DND-41 (cell line): ENCODE measurements around the gene NEURL1.

Experiments used
- EZH2 ChIP-seq: IDR thresholded peaks from 3 replicates; pipeline ENCODE4 v1.6.1; 2012; ENCODE audit warnings: borderline replicate concordance, low read depth, mild to moderate bottlenecking, moderate library complexity, low read length, inconsistent platforms; ENCODE audit not compliant: severe bottlenecking
- TF ChIP-seq, protein P1 (sequence below): IDR thresholded peaks from 2 replicates; pipeline ENCODE4 v1.5.1; 2012; ENCODE audit warnings: borderline replicate concordance, low read length, moderate library complexity, mild to moderate bottlenecking; ENCODE audit not compliant: poor library complexity, severe bottlenecking; ENCODE audit errors: extremely low read depth

GRCh38 chr10:103621783-103622125, 128.2 kb downstream of the NEURL1 start:
- TF ChIP-seq, protein P1, sequence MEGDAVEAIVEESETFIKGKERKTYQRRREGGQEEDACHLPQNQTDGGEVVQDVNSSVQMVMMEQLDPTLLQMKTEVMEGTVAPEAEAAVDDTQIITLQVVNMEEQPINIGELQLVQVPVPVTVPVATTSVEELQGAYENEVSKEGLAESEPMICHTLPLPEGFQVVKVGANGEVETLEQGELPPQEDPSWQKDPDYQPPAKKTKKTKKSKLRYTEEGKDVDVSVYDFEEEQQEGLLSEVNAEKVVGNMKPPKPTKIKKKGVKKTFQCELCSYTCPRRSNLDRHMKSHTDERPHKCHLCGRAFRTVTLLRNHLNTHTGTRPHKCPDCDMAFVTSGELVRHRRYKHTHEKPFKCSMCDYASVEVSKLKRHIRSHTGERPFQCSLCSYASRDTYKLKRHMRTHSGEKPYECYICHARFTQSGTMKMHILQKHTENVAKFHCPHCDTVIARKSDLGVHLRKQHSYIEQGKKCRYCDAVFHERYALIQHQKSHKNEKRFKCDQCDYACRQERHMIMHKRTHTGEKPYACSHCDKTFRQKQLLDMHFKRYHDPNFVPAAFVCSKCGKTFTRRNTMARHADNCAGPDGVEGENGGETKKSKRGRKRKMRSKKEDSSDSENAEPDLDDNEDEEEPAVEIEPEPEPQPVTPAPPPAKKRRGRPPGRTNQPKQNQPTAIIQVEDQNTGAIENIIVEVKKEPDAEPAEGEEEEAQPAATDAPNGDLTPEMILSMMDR = no peak
- no peak for TF ChIP-seq EZH2
